Measurements from ENCODE around the gene PDE6B.
"Not testable (repeated sequence)": the region's sequence is repeated elsewhere in the genome, so short reads cannot be mapped to it uniquely, and the experiment has no call there.

Gene PDE6B

DNA sequence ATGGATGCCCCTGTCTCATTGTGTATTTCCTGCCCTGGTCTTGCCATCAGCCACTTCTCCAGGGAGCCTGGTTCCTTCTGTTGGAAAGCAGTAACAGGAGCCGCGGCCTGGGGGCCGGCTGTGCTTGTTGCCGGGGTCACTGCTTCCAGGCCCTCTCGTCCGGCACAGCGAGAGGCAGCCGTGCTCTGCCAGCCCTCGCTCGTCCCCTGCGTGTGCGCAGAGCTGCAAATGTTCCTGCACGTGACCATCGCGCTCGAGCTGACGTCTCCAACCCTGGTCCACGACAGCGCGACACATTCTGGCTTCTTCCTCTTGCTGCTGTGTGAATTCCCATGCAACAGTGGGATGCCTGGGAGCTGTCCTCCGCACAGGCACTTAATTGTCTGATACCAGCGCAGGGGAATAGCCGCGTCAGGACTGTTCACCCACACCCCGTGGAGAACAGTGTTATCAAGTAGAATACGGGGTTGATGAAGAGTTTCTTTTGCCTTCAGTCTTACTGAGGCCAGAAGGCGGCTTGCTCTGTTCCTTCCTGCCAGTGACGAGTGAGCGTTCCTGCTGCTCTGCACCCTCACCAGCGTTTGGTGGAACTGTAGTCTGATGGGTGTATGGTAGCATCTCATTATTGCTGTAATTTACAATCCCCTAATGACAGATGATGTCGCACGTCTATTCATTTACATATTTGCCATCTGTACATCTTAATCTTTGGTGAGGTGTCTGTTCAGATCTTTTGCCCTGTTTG lies 12.3 kb downstream of the PDE6B start:
- no peak for DNase-seq

DNA sequence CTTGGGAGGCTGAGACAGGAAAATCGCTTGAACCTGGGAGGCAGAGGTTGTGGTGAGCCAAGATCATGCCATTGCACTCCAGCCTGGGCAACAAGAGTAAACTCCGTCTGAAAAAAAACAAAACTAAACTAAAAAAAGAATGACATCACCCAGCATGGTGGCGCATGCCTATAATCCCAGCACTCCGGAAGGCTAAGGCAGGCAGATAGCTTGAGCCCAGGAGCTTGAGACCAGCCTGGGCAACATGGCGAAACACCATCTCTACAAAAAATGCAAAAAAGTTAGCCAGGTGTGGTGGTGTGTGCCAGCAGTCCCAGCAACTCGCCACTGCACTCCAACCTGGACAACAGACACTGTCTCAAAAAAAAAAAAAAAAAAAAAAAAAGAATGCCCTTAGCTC lies 17.0 kb downstream of the PDE6B start:
- not testable (repeated sequence) for DNase-seq

DNA sequence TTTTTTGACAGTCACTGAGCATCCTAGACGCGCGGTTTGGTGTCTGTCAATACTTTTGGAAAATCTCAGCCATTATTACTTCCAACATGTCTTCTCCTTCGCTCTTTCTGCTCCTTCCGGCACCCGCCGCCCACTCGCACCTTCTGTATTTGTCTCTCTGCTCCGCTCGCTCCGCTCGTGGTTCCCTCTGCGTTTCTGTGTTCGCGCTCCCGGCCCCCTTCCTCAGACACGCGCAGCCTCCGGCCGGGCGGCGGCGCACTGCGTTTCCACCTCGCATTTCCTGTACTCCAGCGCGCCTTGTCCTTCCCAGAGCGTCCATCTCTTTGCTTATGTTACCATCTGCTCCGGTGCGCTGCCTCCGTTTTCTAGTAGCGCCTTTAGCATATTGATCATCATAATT lies 21.1 kb downstream of the PDE6B start:
- DNase-seq: no peak

DNA sequence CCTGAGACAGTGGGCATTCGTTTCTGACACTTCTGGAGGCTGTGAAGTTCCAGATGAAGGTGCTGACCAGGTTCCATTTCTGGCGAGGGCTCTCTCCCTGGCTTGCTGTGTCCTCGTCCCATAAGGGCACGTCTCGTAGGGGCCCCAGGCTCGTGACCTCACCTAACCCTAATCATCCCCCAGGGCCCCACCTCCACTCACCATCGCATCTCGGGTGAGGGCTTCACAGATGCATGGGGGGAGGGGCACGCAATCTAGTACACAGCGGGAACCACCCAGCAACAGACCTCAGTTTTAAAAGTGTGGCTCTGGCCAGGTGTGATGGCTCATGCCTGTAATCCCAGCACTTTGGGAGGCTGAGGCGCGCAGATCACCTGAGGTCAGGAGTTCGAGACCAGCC lies 22.1 kb downstream of the PDE6B start:
- DNase-seq: no peak

DNA sequence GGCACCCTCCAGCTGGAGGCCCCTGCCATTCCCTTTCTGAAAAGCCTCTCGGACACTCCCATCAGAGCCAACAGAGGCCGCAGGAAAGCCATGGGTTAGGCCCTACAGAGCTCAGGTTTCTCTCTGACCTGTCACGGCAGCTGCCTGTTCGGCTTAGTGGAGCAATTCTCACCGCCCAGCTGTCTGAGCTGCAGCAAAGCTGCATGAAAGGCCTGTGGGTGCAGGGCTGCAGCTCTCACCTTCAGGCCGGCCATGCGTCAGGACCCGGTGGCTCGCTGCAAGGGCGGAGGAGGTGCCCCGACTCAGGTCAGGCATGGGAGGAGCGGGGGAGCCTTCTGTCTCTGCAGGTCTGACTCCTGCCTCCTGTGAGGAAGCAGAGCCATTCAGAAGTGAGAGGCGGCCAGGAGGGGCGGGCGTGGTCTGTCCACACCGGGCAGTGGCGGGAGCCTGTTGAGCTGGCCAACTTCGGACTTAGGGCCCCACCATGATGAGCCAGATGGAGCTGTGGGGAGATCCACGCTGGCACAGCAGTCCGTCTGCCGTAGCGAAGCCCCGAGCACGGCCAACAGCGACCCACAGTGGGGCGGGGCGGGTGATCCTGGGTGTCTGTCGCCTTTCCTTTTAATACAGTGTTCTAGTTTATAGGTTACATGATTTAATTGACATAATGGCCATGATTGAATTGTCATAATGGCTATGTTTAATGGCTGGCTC lies 23.4 kb downstream of the PDE6B start:
- DNase-seq: no peak

DNA sequence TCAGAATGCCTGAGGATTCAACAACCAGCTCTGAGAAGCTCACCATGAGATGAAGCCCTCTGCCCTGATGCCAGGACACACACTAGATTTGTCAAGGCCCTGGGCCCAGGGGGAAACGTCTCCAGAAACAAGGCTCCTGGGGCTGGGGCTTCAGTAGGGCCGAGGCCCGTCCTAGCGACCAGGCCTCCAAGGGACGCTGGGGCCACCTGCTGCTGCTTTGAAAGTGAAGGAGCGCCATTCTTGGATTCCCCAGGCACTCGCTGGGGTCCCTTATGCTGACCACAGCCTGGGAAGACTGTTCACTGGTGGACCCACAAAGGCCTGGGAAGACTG lies 23.9 kb downstream of the PDE6B start:
- DNase-seq: no peak

DNA sequence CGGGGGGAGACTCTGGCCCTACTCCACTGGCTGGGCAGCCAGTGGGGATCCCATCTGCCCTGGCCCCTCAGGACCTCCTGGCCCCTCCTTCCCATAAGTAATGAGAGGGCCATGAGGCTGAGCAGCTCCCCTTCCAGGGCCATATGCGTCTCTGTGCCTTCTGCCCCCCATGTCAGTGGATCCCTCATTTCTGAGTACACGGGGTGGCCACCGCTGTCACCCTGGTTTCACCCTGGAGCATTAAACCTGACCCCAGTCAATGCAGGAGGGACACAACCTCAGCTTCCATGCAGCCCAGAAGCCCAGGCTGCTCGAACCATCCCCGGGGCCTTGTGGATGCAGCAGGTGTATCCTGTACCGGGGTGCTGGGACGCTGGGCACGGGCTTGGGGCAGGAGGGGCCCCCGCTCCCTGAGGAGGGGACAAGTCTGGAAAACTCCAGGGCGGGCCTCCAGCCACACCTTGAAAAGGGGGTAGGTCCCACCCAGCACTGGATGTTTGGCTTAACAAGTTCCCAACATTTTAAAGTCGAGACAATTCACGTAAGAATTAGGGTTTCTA lies 24.5 kb downstream of the PDE6B start:
- no peak for DNase-seq

DNA sequence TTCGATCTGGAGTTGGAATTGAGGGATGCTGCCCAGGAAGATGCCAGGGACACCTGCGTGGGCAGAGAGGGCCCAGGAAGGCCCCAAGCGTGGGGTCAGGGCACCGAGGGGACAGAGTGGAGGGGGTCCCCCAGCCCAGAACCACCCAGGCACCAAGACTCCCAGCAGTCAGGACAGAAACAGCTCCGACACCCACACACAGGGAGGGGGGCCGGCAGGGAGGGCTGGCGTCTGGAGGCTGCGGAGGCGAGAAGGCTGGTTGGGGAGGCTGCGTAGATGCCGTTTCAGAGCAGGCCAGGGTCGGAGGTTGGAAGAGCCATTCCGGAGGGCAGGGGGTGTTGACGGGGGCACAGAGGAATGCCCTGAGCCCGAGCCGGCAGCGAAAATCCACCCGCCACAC lies 25.1 kb downstream of the PDE6B start:
- DNase-seq: no peak

DNA sequence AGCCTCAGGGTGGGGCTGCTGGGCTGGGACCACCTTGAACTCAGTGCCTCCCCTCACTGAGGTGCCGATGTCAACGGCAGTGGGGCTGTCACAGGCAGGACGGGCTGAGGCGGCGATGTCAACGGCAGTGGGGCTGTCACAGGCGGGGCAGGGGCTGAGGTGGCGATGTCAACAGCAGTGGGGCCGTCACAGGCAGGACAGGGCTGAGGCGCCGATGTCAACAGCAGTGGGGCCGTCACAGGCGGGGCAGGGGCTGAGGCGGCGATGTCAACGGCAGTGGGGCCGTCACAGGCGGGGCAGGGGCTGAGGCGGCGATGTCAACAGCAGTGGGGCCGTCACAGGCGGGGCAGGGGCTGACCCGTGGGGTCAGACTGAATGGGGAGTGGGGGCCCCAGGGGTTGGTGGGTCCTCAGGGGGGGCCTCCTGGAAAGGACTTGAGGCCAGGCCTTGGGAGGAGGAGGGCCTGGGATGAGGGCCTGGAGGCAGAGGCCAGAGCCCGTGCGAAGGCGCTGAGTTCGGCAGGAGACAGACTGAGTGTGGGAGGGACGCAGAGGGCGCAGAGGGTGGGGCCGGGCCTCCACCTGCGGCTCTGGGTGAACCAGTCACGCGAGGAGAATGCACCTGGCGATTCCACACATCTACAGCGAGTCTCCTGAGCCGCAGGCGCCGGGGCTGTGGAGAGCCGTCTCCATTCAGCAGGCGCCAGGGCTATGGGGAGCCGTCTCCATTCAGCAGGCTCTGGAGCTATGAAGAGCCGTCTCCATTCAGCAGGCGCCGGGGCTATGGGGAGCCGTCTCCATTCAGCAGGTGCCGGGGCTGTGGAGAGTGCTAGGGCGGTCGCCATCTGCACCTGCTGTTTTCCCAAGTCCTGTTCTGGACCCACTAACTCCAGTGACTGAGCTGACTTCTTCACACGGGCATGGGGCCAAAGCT lies 25.8 kb downstream of the PDE6B start:
- no peak for DNase-seq

DNA sequence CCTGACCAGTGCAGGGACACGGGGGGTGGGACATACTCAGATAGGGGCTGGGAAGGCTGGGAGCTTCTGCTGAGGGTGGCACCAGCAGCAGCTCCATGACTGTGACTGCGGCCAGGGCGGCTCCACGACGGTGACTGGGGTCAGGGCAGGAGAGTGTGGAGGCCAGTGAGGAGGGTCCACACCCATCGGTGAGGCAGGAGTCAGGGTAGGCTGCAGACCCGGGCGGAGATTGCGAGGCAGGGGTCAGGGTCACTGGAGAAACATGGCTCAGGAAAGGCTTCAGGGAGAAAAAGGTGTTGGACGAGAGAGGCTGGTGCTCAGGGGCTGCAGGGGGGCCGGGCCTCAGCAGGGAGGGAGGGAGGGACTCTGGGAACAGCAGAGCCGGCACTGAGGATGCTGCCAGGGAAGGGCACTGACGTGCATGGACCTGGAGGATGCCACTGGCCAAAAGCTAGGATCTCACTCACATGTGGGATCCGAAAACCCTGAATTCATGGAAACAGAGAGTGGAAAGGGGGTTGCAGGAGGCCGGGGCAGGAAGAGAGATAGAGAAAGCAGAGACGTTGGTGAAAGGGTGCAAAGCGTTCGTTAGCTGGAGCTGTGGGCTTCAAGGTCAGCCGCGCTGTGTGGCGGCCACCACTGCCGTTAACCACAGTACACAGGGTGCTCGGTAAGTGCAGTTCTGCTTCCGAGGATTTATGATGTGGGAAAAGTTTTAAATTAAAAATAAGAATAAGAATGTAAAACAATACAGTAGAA lies 26.7 kb downstream of the PDE6B start:
- DNase-seq: no peak

DNA sequence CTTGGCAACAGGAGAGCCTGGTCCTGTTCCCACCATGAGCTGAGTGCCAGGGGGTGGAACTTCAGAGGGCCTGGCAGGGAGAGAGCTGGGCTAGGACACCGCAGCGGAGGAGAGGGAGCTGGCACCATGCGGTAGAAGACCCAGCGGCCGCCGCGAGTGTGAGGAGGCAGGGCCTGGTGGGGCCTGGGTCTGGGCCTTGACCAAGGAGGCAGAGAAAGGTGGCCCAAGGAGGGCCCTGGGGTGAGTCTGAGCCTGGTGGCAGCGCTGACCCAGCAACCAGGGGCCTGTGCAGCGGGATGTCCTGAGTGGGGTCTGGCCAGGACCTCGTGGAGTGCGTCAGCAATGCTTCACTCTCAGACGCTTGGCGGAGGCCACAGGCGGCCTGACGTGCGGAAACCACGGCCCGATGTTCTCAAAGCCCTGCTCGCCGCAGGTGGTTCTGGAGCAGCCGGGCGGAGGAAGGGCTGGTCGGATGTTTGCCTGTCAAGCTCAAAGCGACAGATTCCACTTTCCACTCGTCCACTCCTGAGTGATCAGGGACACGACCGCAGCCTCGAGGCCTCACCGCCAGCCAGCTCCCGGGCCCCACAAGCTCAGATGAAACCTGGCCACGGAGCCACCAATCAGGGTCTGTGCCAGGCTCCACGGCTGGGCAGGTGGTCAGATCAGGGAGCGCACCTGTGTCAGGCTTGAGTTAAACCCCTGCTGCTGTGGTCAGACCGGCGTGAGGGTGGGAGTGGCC lies 27.9 kb downstream of the PDE6B start:
- DNase-seq: no peak

DNA sequence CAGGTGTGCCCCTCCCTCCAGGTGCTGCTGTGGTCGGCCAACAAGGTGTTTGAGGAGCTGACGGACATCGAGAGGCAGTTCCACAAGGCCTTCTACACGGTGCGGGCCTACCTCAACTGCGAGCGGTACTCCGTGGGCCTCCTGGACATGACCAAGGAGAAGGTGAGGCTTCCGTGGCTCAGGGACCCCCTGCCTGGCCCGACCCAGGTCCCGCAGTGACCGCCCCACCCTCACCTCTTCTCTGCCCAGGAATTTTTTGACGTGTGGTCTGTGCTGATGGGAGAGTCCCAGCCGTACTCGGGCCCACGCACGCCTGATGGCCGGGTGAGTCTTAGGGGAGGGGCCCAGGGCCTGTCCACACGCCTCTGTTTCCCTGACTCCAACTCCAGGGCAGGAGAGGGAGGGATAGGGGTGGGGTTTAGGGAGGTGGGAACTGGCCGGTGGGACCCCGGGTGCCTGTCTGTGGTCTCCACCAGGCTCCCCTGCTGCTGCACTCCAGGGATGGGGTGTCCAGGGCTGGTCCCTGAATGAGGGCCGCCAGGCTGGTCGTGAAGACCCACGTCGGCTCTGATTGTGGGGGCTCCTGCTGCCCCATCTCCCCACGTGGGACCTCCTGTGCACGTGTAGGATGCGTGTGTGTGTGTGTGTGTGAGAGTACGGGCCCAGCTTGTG lies 28.6 kb downstream of the PDE6B start:
- no peak for DNase-seq

DNA sequence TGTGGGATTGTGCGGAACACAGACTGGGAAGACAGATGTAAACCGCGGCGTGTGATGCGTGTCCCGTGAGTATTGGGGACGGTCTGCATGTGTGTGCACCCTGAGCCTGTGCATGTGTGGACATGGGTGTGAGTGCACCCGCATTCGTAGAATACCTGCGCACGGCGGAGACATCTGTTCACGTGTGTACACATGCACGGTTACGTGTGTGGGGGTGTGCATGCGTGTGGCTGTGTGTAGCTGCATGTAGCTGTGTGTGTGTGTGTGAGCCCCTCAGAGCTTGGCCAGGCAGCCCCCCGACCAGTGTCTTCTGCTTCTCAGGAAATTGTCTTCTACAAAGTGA lies 29.1 kb downstream of the PDE6B start:
- no peak for DNase-seq

DNA sequence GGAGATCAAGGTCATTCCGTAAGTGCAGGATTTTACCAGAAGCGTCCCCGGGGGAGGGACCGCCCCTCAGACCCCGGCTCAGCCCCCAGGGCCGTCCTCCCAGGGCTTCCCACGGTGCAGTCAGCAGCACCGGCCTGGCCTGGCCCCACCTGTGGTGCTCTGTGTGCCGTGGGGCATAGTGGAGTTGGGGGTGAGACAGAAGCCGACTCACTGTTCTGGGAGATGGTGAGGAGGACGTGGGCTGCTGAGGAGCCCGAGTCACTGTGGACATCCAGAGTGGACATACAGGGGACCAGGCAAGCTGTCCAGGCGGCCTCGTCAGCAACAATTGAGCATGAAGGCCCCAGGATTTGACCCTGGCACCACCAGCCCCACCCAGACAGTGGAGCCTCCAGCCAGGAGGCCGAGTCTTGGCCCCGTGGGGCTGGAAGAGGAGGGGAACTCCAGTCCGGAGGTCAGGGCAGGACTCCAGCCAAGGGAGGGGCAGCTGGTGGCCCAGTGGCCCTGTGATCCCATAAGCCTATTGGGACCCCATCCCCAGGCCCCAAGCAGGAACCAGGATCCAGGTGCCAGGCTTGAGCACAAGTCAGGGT lies 29.6 kb downstream of the PDE6B start:
- no peak for DNase-seq

DNA sequence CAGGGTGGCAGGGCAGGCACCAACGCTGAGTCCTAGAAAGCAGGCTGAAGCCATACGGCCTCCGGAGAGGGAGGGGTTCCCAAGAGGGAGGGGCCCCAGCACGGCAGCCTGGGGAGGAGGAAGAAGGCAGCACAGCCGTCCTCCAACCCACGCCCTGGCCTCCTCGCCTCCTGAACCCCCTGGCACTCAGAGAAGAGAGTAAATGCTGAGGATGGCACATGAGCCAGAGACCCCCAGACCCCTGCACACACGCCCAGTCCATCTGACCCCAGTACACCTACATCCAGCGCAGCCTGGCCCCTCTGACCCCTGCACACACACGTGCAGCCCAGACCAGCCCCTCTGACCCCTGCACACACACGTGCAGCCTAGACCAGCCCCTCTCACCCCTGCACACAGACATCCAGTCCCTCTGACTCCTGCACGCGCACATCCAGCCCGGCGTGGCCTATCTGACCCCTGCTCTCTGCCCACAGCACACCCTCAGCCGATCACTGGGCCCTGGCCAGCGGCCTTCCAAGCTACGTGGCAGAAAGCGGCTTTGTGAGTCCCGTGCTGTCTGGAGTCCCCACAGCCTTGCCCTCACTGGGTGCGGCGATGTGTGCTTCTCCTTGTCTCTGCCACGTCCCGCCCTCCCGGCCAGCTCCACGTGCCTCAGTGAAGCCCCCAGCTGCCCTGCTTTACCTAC lies 30.2 kb downstream of the PDE6B start:
- no peak for DNase-seq

DNA sequence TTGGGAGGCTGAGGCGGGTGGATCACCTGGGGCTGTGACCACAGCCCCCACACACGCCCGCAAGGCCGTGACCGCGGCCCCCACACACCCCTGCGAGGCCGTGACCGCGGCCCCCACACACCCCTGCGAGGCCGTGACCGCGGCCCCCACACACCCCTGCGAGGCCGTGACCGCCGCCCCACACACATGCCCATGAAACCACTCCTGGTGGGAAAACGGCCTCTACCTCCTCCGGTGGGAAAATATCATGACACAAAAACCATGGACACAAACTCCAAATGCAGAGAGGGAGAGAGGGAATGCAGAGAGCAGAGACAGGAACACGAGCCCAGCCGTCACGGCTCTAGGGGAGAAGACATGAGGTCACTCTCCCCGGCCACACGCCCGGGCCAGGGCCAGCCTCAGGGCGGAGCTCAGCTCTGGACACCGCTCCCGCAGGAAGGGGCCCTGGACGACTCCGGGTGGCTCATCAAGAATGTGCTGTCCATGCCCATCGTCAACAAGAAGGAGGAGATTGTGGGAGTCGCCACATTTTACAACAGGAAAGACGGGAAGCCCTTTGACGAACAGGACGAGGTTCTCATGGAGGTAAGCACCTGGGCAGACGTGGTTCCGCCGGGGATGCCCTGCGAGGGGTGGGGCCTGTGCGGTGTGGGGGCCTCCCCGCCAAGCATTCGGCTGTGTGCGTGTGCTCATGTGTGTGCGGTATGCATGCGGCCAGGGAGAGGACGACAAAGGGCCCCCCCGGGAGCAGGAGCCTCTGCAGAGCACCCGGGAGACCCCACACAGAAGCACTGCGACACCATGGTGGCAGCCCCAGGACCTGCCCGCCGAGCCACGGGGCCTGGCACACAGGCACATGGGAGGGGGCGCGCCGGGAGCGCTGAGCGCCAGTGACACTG lies 31.3 kb downstream of the PDE6B start:
- no peak for DNase-seq

DNA sequence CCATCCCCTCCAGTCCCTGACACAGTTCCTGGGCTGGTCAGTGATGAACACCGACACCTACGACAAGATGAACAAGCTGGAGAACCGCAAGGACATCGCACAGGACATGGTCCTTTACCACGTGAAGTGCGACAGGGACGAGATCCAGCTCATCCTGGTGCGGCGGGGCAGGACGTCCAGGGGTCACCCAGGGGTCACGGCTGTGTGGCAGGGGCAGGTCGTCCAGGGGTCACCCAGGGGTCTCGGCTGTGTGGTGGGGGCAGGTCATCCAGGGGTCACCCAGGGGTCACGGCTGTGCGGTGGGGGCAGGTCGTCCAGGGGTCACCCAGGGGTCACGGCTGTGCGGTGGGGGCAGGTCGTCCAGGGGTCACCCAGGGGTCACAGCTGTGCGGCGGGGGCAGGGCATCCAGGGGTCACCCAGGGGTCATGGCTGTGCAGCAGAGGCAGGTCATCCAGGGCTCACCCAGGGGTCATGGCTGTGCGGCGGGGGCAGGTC lies 32.0 kb downstream of the PDE6B start:
- no peak for DNase-seq

DNA sequence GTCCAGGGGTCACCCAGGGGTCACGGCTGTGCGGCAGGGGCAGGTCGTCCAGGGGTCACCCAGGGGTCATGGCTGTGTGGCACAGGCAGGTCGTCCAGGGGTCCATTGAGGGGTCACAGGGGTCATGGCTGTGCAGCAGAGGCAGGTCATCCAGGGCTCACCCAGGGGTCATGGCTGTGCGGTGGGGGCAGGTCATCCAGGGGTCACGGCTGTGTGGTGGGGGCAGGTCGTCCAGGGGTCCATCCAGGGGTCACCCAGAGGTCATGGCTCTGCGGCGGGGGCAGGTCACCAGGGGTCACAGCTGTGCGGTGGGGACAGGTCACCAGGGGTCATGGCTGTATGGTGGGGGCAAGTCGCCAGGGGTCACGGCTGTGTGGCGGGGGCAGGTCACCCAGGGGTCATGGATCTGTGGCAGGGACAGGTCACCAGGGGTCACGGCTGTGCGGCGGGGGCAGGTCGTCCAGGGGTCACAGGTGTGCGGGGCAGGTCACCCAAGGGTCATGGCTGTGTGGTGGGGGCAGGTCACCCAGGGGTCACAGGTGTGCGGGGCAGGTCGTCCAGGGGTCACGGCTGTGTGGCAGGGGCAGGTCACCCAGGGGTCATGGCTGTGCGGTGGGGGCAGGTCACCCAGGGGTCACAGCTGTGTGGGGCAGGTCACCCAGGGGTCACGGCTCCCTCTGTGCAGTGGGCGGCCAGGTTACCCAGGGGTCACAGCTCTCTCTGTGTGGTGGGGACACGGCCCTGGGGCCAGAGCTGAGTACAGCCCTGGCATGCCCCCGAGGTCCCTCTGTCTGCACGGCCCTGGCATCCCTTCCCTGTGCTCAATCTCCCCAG lies 32.7 kb downstream of the PDE6B start:
- DNase-seq: no peak

All from CD4-positive, alpha-beta T cell treated with Interleukin-4 for 1 hour (primary cell).